Measurements from ENCODE around the gene CD38.

GRCh38 chr4:15870921-15871664 lies 93.0 kb downstream of the CD38 start:
- TF ChIP-seq POU2F2 (IDR thresholded peaks at IDR 0.05; ENCODE audit: low read depth, low read length) (no peak), SPI1 (IDR thresholded peaks at IDR 0.05; ENCODE audit: low read depth, low read length) (no peak), POLR2A (IDR thresholded peaks at IDR 0.05; ENCODE audit: low read depth, low read length) (no peak), POLR2AphosphoS5 (IDR thresholded peaks at IDR 0.05; ENCODE audit: low read depth, low read length) (no peak)

Data from GM12891 (cell line).